Measurements from ENCODE around the gene ENDOV.

The ENDOV gene

GRCh38 chr17:80442323-80442659, 27.3 kb downstream of the ENDOV start:
- H2BK5ac ChIP-seq (ENCODE audit: low read depth, low read length, poor library complexity, severe bottlenecking): no peak overlapping the region
- H2BK120ac ChIP-seq (ENCODE audit: low read depth, low read length): no peak overlapping the region
- no peak overlapping the region for H2AK5ac ChIP-seq (ENCODE audit: low read length, severe bottlenecking)
- H3K9me3 ChIP-seq (ENCODE audit: control insufficient read depth, low read length): no peaks in the 10 kb centered on the region
- no peak overlapping the region for H3K9ac ChIP-seq (ENCODE audit: low read length)
- H4K8ac ChIP-seq (ENCODE audit: low read length): no peak overlapping the region
- DNase-seq: no peak
- H3K4me2 ChIP-seq (ENCODE audit: low read length, poor library complexity, severe bottlenecking): no peak overlapping the region
- H4K91ac ChIP-seq (ENCODE audit: low read length): no peak overlapping the region
- no peak overlapping the region for H3K4ac ChIP-seq (ENCODE audit: low read depth in 1 of 2, low read length in 2 of 2)
- no peak overlapping the region for H3K27ac ChIP-seq (ENCODE audit: low read length, poor library complexity, severe bottlenecking)
- 81% methylated on average over 10 of the region's 12 CpGs for WGBS
- H2BK15ac ChIP-seq (ENCODE audit: low read depth, poor library complexity, severe bottlenecking): no peak overlapping the region
- no peak overlapping the region for H3K18ac ChIP-seq (ENCODE audit: low read depth in 1 of 2, low read length in 2 of 2)
- H3K14ac ChIP-seq (ENCODE audit: low read length in 2 of 2): peak overlapping the region in 1 of 2 experiments; percentile 41
- H3K4me3 ChIP-seq (ENCODE audit: insufficient read depth in 1 of 2, low read depth in 1 of 2, low read length in 2 of 2): no peak overlapping the region
- no peak overlapping the region for H2BK12ac ChIP-seq (ENCODE audit: low read length in 2 of 2)
- peaks cover 9% of the 10 kb centered on the region for H3K4me1 ChIP-seq (ENCODE audit: control insufficient read depth, insufficient read depth, low read depth, low read length)
- H3K79me1 ChIP-seq (replicated peaks; ENCODE audit: low read length, poor library complexity, severe bottlenecking): no peaks in the 10 kb centered on the region
- H3K27me3 ChIP-seq (ENCODE audit: control insufficient read depth in 1 of 2, insufficient read depth in 1 of 2, low read length in 2 of 2): peaks cover 22 to 49% of the 10 kb centered on the region in 2 experiments
- H3K23ac ChIP-seq (ENCODE audit: low read length in 2 of 2): peak overlapping the region in 1 of 2 experiments; percentile 35
- no peak overlapping the region for H2AFZ ChIP-seq (ENCODE audit: low read depth, low read length)
- no peaks in the 10 kb centered on the region for H3K36me3 ChIP-seq (ENCODE audit: control insufficient read depth in 1 of 2, insufficient read depth in 2 of 2, low read depth in 1 of 2, low read length in 2 of 2)

GRCh38 chr17:80442764-80443163, 27.8 kb downstream of the ENDOV start:
- H2BK5ac ChIP-seq (ENCODE audit: low read depth, low read length, poor library complexity, severe bottlenecking): no peak overlapping the region
- H3K9ac ChIP-seq (ENCODE audit: low read length): no peak overlapping the region
- H4K91ac ChIP-seq (ENCODE audit: low read length): no peak overlapping the region
- H3K4ac ChIP-seq (ENCODE audit: low read depth in 1 of 2, low read length in 2 of 2): no peak overlapping the region
- no peaks in the 10 kb centered on the region for H3K79me1 ChIP-seq (replicated peaks; ENCODE audit: low read length, poor library complexity, severe bottlenecking)
- H3K27ac ChIP-seq (ENCODE audit: low read length, poor library complexity, severe bottlenecking): no peak overlapping the region
- peaks cover 9% of the 10 kb centered on the region for H3K4me1 ChIP-seq (ENCODE audit: control insufficient read depth, insufficient read depth, low read depth, low read length)
- H4K8ac ChIP-seq (ENCODE audit: low read length): no peak overlapping the region
- H3K4me2 ChIP-seq (ENCODE audit: low read length, poor library complexity, severe bottlenecking): no peak overlapping the region
- H3K9me3 ChIP-seq (ENCODE audit: control insufficient read depth, low read length): no peaks in the 10 kb centered on the region
- H3K14ac ChIP-seq (ENCODE audit: low read length in 2 of 2): no peak overlapping the region
- H2AK5ac ChIP-seq (ENCODE audit: low read length, severe bottlenecking): no peak overlapping the region
- no peak overlapping the region for H2BK15ac ChIP-seq (ENCODE audit: low read depth, poor library complexity, severe bottlenecking)
- no peak overlapping the region for H3K23ac ChIP-seq (ENCODE audit: low read length in 2 of 2)
- no peak for DNase-seq
- no peak overlapping the region for H2AFZ ChIP-seq (ENCODE audit: low read depth, low read length)
- 73% methylated on average over 3 of the region's 4 CpGs for WGBS
- no peak overlapping the region for H2BK120ac ChIP-seq (ENCODE audit: low read depth, low read length)
- H3K27me3 ChIP-seq (ENCODE audit: control insufficient read depth in 1 of 2, insufficient read depth in 1 of 2, low read length in 2 of 2): peaks cover 22 to 44% of the 10 kb centered on the region in 2 experiments
- no peaks in the 10 kb centered on the region for H3K36me3 ChIP-seq (ENCODE audit: control insufficient read depth in 1 of 2, insufficient read depth in 2 of 2, low read depth in 1 of 2, low read length in 2 of 2)
- H3K4me3 ChIP-seq (ENCODE audit: insufficient read depth in 1 of 2, low read depth in 1 of 2, low read length in 2 of 2): no peak overlapping the region
- no peak overlapping the region for H2BK12ac ChIP-seq (ENCODE audit: low read length in 2 of 2)
- no peak overlapping the region for H3K18ac ChIP-seq (ENCODE audit: low read depth in 1 of 2, low read length in 2 of 2)

DNA sequence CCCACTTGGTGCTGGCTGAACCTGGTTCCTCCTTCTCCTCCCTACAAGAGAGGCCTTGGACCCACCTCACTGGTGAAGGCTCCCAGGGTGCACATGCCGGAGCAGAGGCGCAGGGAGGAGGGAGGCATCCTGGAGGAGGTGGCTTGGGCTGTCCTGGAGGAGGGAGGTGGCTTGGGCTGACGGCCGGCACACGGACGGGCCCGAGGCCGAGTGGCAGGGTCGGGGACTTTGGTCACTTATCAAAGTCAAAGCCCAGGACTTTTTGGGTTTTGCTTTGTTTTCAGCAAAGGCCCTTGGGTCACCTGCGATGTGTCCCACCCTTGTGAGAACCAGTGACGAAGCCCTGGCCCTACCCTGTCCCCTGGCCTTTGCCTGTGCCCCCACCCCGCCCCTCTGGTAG, 28.5 kb downstream of the ENDOV start:
- no peak overlapping the region for H3K18ac ChIP-seq (ENCODE audit: low read depth in 1 of 2, low read length in 2 of 2)
- H3K4ac ChIP-seq (ENCODE audit: low read depth in 1 of 2, low read length in 2 of 2): no peak overlapping the region
- H2AFZ ChIP-seq (ENCODE audit: low read depth, low read length): no peak overlapping the region
- no peak overlapping the region for H3K27ac ChIP-seq (ENCODE audit: low read length, poor library complexity, severe bottlenecking)
- no peaks in the 10 kb centered on the region for H3K79me1 ChIP-seq (replicated peaks; ENCODE audit: low read length, poor library complexity, severe bottlenecking)
- no peak for DNase-seq
- H3K9ac ChIP-seq (ENCODE audit: low read length): no peak overlapping the region
- H3K4me2 ChIP-seq (ENCODE audit: low read length, poor library complexity, severe bottlenecking): no peak overlapping the region
- H3K4me3 ChIP-seq (ENCODE audit: insufficient read depth in 1 of 2, low read depth in 1 of 2, low read length in 2 of 2): no peak overlapping the region
- H3K23ac ChIP-seq (ENCODE audit: low read length in 2 of 2): no peak overlapping the region
- WGBS: 39% methylated on average over 12 of the region's 12 CpGs
- H4K8ac ChIP-seq (ENCODE audit: low read length): no peak overlapping the region
- H2AK5ac ChIP-seq (ENCODE audit: low read length, severe bottlenecking): no peak overlapping the region
- no peaks in the 10 kb centered on the region for H3K36me3 ChIP-seq (ENCODE audit: control insufficient read depth in 1 of 2, insufficient read depth in 2 of 2, low read depth in 1 of 2, low read length in 2 of 2)
- no peak overlapping the region for H2BK12ac ChIP-seq (ENCODE audit: low read length in 2 of 2)
- H4K91ac ChIP-seq (ENCODE audit: low read length): no peak overlapping the region
- peaks cover 22 to 48% of the 10 kb centered on the region in 2 experiments for H3K27me3 ChIP-seq (ENCODE audit: control insufficient read depth in 1 of 2, insufficient read depth in 1 of 2, low read length in 2 of 2)
- no peak overlapping the region for H2BK120ac ChIP-seq (ENCODE audit: low read depth, low read length)
- H3K4me1 ChIP-seq (ENCODE audit: control insufficient read depth, insufficient read depth, low read depth, low read length): peaks cover 9% of the 10 kb centered on the region
- H3K9me3 ChIP-seq (ENCODE audit: control insufficient read depth, low read length): no peaks in the 10 kb centered on the region
- H2BK5ac ChIP-seq (ENCODE audit: low read depth, low read length, poor library complexity, severe bottlenecking): no peak overlapping the region
- H3K14ac ChIP-seq (ENCODE audit: low read length in 2 of 2): no peak overlapping the region
- H2BK15ac ChIP-seq (ENCODE audit: low read depth, poor library complexity, severe bottlenecking): no peak overlapping the region

- no peak overlapping the region for H3K18ac ChIP-seq (ENCODE audit: low read depth in 1 of 2, low read length in 2 of 2)
- DNase-seq: no peak
- H3K23ac ChIP-seq (ENCODE audit: low read length in 2 of 2): peak overlapping the region in 1 of 2 experiments; percentile 14
- peaks cover 22 to 48% of the 10 kb centered on the region in 2 experiments for H3K27me3 ChIP-seq (ENCODE audit: control insufficient read depth in 1 of 2, insufficient read depth in 1 of 2, low read length in 2 of 2)
- H3K36me3 ChIP-seq (ENCODE audit: control insufficient read depth in 1 of 2, insufficient read depth in 2 of 2, low read depth in 1 of 2, low read length in 2 of 2): no peaks in the 10 kb centered on the region
- H2AK5ac ChIP-seq (ENCODE audit: low read length, severe bottlenecking): no peak overlapping the region
- no peak overlapping the region for H2BK15ac ChIP-seq (ENCODE audit: low read depth, poor library complexity, severe bottlenecking)
- H2BK120ac ChIP-seq (ENCODE audit: low read depth, low read length): no peak overlapping the region
- 14% methylated on average over 28 of the region's 31 CpGs for WGBS
- no peaks in the 10 kb centered on the region for H3K9me3 ChIP-seq (ENCODE audit: control insufficient read depth, low read length)
- H3K4ac ChIP-seq (ENCODE audit: low read depth in 1 of 2, low read length in 2 of 2): no peak overlapping the region
- no peaks in the 10 kb centered on the region for H3K79me1 ChIP-seq (replicated peaks; ENCODE audit: low read length, poor library complexity, severe bottlenecking)
- no peak overlapping the region for H4K8ac ChIP-seq (ENCODE audit: low read length)
- H3K14ac ChIP-seq (ENCODE audit: low read length in 2 of 2): no peak overlapping the region
- H3K27ac ChIP-seq (ENCODE audit: low read length, poor library complexity, severe bottlenecking): no peak overlapping the region
- peaks cover 9% of the 10 kb centered on the region for H3K4me1 ChIP-seq (ENCODE audit: control insufficient read depth, insufficient read depth, low read depth, low read length)
- H3K9ac ChIP-seq (ENCODE audit: low read length): no peak overlapping the region
- no peak overlapping the region for H2BK12ac ChIP-seq (ENCODE audit: low read length in 2 of 2)
- H3K4me2 ChIP-seq (ENCODE audit: low read length, poor library complexity, severe bottlenecking): no peak overlapping the region
- no peak overlapping the region for H3K4me3 ChIP-seq (ENCODE audit: insufficient read depth in 1 of 2, low read depth in 1 of 2, low read length in 2 of 2)
- H4K91ac ChIP-seq (ENCODE audit: low read length): peak overlapping the region; percentile 18
- H2AFZ ChIP-seq (ENCODE audit: low read depth, low read length): no peak overlapping the region
- no peak overlapping the region for H2BK5ac ChIP-seq (ENCODE audit: low read depth, low read length, poor library complexity, severe bottlenecking)
Observed at GRCh38 chr17:80443916-80444643, 29.1 kb downstream of the ENDOV start.
